Bronchial epithelial cell (primary cell): ENCODE data around the gene GEMIN7. TPM values are rescaled to one million over a fixed set of nuclear protein-coding genes. Genes with fewer than 3 reads are reported as not detected.
"Not testable (repeated sequence)": the region's sequence is repeated elsewhere in the genome, so short reads cannot be mapped to it uniquely, and the experiment has no call there.

Experiments used
- DNase-seq: peaks from one replicate; pipeline ENCODE4 v3.0.0-alpha.2; 2010; ENCODE audit warnings: low read depth
- FAIRE-seq: peaks from 2 replicates; lab custom pipeline; 2011; peaks lifted over from hg19 to GRCh38; lab: Jason Lieb, UNC
- H3K27me3 ChIP-seq: 2 replicates; pipeline ENCODE4 v1.5.1; 2011; ENCODE audit warnings: low read length; ENCODE audit not compliant: control insufficient read depth, insufficient read depth
- H3K36me3 ChIP-seq: 2 replicates; pipeline ENCODE4 v1.5.1; 2011; ENCODE audit warnings: low read length; ENCODE audit not compliant: control insufficient read depth, insufficient read depth
- H3K4me3 ChIP-seq: 2 replicates; pipeline ENCODE4 v1.5.1; 2011; ENCODE audit warnings: mild to moderate bottlenecking, low read depth, low read length, control low read depth
- CTCF ChIP-seq: IDR thresholded peaks from 2 replicates; pipeline ENCODE4 v1.5.1; 2011; ENCODE audit warnings: mild to moderate bottlenecking, moderate library complexity, low read length, control low read depth, inconsistent platforms; ENCODE audit not compliant: insufficient read depth, severe bottlenecking
- total RNA-seq: library from RNA; depleted of rRNA; stranded (reverse); fragments of >200 nt; gene quantifications from 2 replicates; pipeline ENCODE4 v1.2.1, GENCODE V29; 2014

GEMIN7 gene
- total RNA-seq, 1 donor from 2014 or later: 23.2 TPM

GRCh38 chr19:45115809-45116615 is 37.0 kb downstream of the GEMIN7 start:
- FAIRE-seq: no peak
- H3K4me3 ChIP-seq: no peak overlapping the region
- H3K36me3 ChIP-seq: peaks cover 1% of the 10 kb centered on the region
- no peak for TF ChIP-seq CTCF
- DNase-seq: no peak
- no peaks in the 10 kb centered on the region for H3K27me3 ChIP-seq

- Histone ChIP-seq H3K4me3 (no peak overlapping the region), H3K36me3 (peaks cover 1% of the 10 kb centered on the region), H3K27me3 (no peaks in the 10 kb centered on the region)
- DNase-seq: no peak
- TF ChIP-seq CTCF: no peak
- FAIRE-seq: no peak
Observed at GRCh38 chr19:45117167-45117594, 38.1 kb downstream of the GEMIN7 start.

GRCh38 chr19:45117671-45118070 is 38.6 kb downstream of the GEMIN7 start:
- no peak overlapping the region for H3K4me3 ChIP-seq
- TF ChIP-seq CTCF: no peak
- FAIRE-seq (no peak), DNase-seq (no peak)
- peaks cover 1% of the 10 kb centered on the region for H3K36me3 ChIP-seq
- no peaks in the 10 kb centered on the region for H3K27me3 ChIP-seq

GRCh38 chr19:45118106-45118505 is 39.0 kb downstream of the GEMIN7 start:
- FAIRE-seq (no peak), DNase-seq (no peak)
- H3K4me3 ChIP-seq: no peak overlapping the region
- no peak for TF ChIP-seq CTCF
- H3K27me3 ChIP-seq: no peaks in the 10 kb centered on the region
- H3K36me3 ChIP-seq: peaks cover 1% of the 10 kb centered on the region

- not testable (repeated sequence) for H3K4me3 ChIP-seq, DNase-seq, H3K36me3 ChIP-seq, FAIRE-seq, H3K27me3 ChIP-seq
Observed at GRCh38 chr19:45118591-45119355, 39.7 kb downstream of the GEMIN7 start.

GRCh38 chr19:45119582-45119981 is 40.5 kb downstream of the GEMIN7 start:
- H3K36me3 ChIP-seq: peaks cover 1% of the 10 kb centered on the region
- no peak overlapping the region for H3K4me3 ChIP-seq
- FAIRE-seq (no peak), DNase-seq (no peak)
- no peaks in the 10 kb centered on the region for H3K27me3 ChIP-seq
- TF ChIP-seq CTCF: no peak
